Fibroblast of lung (primary cell): Measurements from ENCODE around the gene ZNF521.

Experiments used
- CTCF ChIP-seq, 2 donors: IDR thresholded peaks in 1 of 2; conservative IDR thresholded peaks in 1 of 2; 1 replicate in 1 of 2; 2 replicates in 1 of 2; pipeline ENCODE4 v1.5.1; 2011 to 2012; ENCODE audit warnings: low read length in 2 of 2, control low read depth in 1 of 2, inconsistent platforms in 1 of 2, low read depth in 1 of 2, mild to moderate bottlenecking in 1 of 2
- EZH2 ChIP-seq: IDR thresholded peaks from 2 replicates; pipeline ENCODE4 v1.5.1; 2012; ENCODE audit warnings: low read length, control low read depth, mild to moderate bottlenecking; ENCODE audit errors: missing control alignments

- TF ChIP-seq EZH2 (no peak), CTCF (conservative IDR thresholded peaks at IDR 0.05 in 1 of 2, IDR thresholded peaks at IDR 0.05 in 1 of 2; ENCODE audit: low read depth in 1 of 2, low read length in 2 of 2) (no peak)
Observed at GRCh38 chr18:25177631-25178030, 174.3 kb downstream of the ZNF521 start.
